ENCODE measurements around the gene ATPAF1.

DNA sequence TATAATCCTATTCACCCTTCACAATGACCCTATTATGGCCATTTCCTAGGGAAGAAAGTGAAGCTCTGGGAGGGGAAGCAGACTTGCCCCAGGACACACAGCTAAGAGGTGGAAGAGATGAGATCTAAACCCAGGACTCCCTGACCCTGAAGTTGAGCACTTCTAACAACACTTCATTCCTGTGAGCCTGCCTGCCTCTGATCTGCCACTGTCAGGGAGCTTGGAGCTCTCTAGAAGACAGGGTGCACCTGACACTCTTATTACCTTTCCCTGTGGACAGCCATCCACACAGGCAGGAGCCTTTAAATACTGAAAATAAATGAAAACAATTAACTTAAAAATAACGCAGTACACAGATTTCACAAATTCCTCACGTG lies 64.7 kb downstream of the ATPAF1 start:
- TF ChIP-seq, protein P1, sequence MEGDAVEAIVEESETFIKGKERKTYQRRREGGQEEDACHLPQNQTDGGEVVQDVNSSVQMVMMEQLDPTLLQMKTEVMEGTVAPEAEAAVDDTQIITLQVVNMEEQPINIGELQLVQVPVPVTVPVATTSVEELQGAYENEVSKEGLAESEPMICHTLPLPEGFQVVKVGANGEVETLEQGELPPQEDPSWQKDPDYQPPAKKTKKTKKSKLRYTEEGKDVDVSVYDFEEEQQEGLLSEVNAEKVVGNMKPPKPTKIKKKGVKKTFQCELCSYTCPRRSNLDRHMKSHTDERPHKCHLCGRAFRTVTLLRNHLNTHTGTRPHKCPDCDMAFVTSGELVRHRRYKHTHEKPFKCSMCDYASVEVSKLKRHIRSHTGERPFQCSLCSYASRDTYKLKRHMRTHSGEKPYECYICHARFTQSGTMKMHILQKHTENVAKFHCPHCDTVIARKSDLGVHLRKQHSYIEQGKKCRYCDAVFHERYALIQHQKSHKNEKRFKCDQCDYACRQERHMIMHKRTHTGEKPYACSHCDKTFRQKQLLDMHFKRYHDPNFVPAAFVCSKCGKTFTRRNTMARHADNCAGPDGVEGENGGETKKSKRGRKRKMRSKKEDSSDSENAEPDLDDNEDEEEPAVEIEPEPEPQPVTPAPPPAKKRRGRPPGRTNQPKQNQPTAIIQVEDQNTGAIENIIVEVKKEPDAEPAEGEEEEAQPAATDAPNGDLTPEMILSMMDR (IDR thresholded peaks at IDR 0.05; ENCODE audit: low read length), result no peak
- no peak for TF ChIP-seq EZH2 (IDR thresholded peaks at IDR 0.05; ENCODE audit: borderline replicate concordance, low read length)
